Keratinocyte (primary cell): Measurements from ENCODE around the gene SP140. TPM values are rescaled to one million over a fixed set of nuclear protein-coding genes. Genes with fewer than 3 reads are reported as not detected.

Source experiments
- DNase-seq: peaks from one replicate; pipeline ENCODE4 v3.0.0-alpha.2; 2011; ENCODE audit warnings: low read depth, missing footprints, low spot score
- FAIRE-seq: peaks from 2 replicates; lab custom pipeline; 2011; peaks lifted over from hg19 to GRCh38; lab: Jason Lieb, UNC
- H2AFZ ChIP-seq: 2 replicates; pipeline ENCODE4 v1.6.0; 2012; ENCODE audit warnings: low read length, control low read depth, inconsistent platforms; ENCODE audit not compliant: control insufficient read depth
- H3K27ac ChIP-seq: 2 replicates; pipeline ENCODE4 v1.5.1; 2011; ENCODE audit warnings: low read length; ENCODE audit not compliant: control insufficient read depth, insufficient read depth
- H3K27me3 ChIP-seq: 3 replicates; pipeline ENCODE4 v1.6.0; 2011; ENCODE audit warnings: low read length; ENCODE audit not compliant: control insufficient read depth, insufficient read depth; ENCODE audit errors: extremely low read depth
- H3K36me3 ChIP-seq, 2 experiments: 2 replicates in 1 of 2; 3 replicates in 1 of 2; pipeline ENCODE4 v1.5.1; 2011; ENCODE audit warnings: low read length in 2 of 2, mild to moderate bottlenecking in 1 of 2; ENCODE audit not compliant: control insufficient read depth in 2 of 2, insufficient read depth in 2 of 2; ENCODE audit errors: extremely low read depth in 1 of 2
- H3K4me1 ChIP-seq: 3 replicates; pipeline ENCODE4 v1.5.1; 2011; ENCODE audit warnings: low read length; ENCODE audit not compliant: control insufficient read depth, insufficient read depth; ENCODE audit errors: extremely low read depth
- H3K4me2 ChIP-seq: 3 replicates; pipeline ENCODE4 v1.6.0; 2011; ENCODE audit warnings: low read depth, low read length; ENCODE audit not compliant: control insufficient read depth, insufficient read depth; ENCODE audit errors: extremely low read depth
- H3K4me3 ChIP-seq, 3 experiments: fragments of 200-600 bp in 1 of 3; sonication (generic) in 1 of 3; 2 replicates in 2 of 3; 3 replicates in 1 of 3; pipeline ENCODE4 v1.5.1; 2011 to 2016; ENCODE audit warnings: low read length in 3 of 3, mild to moderate bottlenecking in 3 of 3, control low read depth in 2 of 3, inconsistent platforms in 1 of 3, low read depth in 1 of 3, mixed read lengths in 1 of 3, mixed run types in 1 of 3, moderate library complexity in 1 of 3; ENCODE audit not compliant: control insufficient read depth in 2 of 3, insufficient read depth in 2 of 3; ENCODE audit errors: extremely low read depth in 1 of 3
- H3K79me2 ChIP-seq: 2 replicates; pipeline ENCODE4 v1.6.0; 2012; ENCODE audit warnings: low read length; ENCODE audit not compliant: control insufficient read depth, insufficient read depth
- H3K9ac ChIP-seq: 3 replicates; pipeline ENCODE4 v1.6.0; 2011; ENCODE audit warnings: low read length; ENCODE audit not compliant: control insufficient read depth, insufficient read depth; ENCODE audit errors: extremely low read depth
- H3K9me1 ChIP-seq: 3 replicates; pipeline ENCODE4 v1.6.0; 2011; ENCODE audit warnings: low read length; ENCODE audit not compliant: control insufficient read depth, insufficient read depth; ENCODE audit errors: extremely low read depth
- H3K9me3 ChIP-seq: 2 replicates; pipeline ENCODE4 v1.5.1; 2012; ENCODE audit warnings: low read depth, low read length; ENCODE audit not compliant: control insufficient read depth
- H4K20me1 ChIP-seq: 3 replicates; pipeline ENCODE4 v1.6.0; 2011; ENCODE audit warnings: low read length; ENCODE audit not compliant: control insufficient read depth, insufficient read depth; ENCODE audit errors: extremely low read depth
- EZH2 ChIP-seq: IDR thresholded peaks from one replicate; pipeline ENCODE4 v1.6.1; 2012; ENCODE audit warnings: inconsistent platforms, mild to moderate bottlenecking, low read length, moderate library complexity
- dilution Hi-C: fragments of 300-500 bp; cut with MboI; formaldehyde crosslinking; loops from one replicate; pipeline ENCODE4 v1.7.0; 2020; ENCODE audit warnings: low sequenced_read_pairs; ENCODE audit not compliant: extremely low pct_ligation_motif_present
- polyA plus RNA-seq, 5 experiments: library from polyadenylated mRNA; depleted of rRNA in 3 of 5; stranded (reverse) in 3 of 5; stranded (forward) in 1 of 5; unstranded in 1 of 5; fragments of >200 nt; gene quantifications; 1 replicate in 1 of 5; 2 replicates in 3 of 5; 3 replicates in 1 of 5; pipeline versions ENCODE4 v1.2.1 to v1.2.3, GENCODE V29; 2011 to 2012; ENCODE audit warnings: missing spikeins in 2 of 5, low read depth in 1 of 5, low replicate concordance in 1 of 5
- TF ChIP-seq, protein P1 (sequence below), 3 experiments: IDR thresholded peaks in 1 of 3; conservative IDR thresholded peaks in 1 of 3; optimal IDR thresholded peaks in 1 of 3; 2 replicates in 2 of 3; 3 replicates in 1 of 3; pipeline versions ENCODE3 to v1.5.1; 2011; ENCODE audit warnings: low read length in 3 of 3, mild to moderate bottlenecking in 3 of 3, moderate library complexity in 2 of 3, control low read depth in 1 of 3, inconsistent platforms in 1 of 3; ENCODE audit not compliant: insufficient read depth in 2 of 3; ENCODE audit errors: extremely low read depth in 1 of 3

The SP140 gene
- polyA plus RNA-seq, 1 donor (not counting 4 experiments of a cell fraction or from before 2014, with no cell fraction given): 1.2 TPM

DNA sequence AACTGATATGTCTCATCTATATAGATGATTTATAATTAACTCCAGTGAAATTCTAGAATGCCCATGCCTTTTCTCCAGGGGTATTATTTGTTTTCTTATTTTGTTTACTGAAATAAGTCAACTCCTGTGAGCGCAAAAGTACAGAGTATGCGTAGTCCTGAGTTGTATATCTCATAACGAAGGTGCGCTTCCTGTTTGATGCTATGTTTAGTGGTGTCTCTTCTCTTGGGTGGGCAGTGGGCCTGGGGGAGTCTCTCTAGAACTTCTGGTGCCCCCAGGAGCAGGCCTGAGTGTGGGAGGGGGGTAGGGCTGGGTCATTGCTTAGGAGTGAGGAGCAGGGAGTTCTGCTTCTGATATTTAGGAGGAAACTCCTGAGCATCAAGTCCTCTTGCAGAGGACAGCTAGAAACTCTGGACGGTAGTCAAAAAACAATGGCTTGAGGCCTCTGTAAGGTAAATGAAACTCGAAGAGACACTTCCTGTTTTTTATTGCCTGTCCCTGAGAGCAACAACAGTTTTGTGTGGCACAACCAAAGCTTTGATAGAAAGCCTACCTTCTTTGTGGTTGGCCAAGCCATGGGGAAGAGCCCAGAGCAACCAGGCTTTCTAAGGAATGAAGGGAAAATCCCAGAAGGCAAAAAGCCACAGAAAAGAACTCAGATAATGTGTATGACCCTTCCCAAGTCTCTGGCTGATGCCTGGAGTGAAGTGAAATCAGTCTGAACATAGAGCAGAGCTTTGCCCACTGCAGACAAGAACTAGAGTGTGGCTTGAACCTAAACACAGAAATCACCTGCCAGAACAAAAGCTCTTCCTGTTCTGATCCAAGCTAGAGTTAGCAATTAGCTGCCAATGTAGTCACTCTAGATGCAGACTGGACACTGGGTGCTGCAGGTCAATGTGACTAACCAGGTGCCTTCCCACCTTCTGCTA is 92.9 kb downstream of the SP140 start:
- Histone ChIP-seq H3K79me2 (no peaks in the 10 kb centered on the region), H3K9ac (no peak overlapping the region), H3K4me1 (no peaks in the 10 kb centered on the region), H3K4me3 (no peak overlapping the region), H3K4me2 (no peak overlapping the region), H3K9me1 (no peaks in the 10 kb centered on the region), H3K27me3 (no peaks in the 10 kb centered on the region), H4K20me1 (no peaks in the 10 kb centered on the region), H3K27ac (no peak overlapping the region), H3K36me3 (no peaks in the 10 kb centered on the region), H2AFZ (no peak overlapping the region), H3K9me3 (no peaks in the 10 kb centered on the region)
- dilution Hi-C loops: no loop called here
- no peak for TF ChIP-seq EZH2
- TF ChIP-seq, protein P1, sequence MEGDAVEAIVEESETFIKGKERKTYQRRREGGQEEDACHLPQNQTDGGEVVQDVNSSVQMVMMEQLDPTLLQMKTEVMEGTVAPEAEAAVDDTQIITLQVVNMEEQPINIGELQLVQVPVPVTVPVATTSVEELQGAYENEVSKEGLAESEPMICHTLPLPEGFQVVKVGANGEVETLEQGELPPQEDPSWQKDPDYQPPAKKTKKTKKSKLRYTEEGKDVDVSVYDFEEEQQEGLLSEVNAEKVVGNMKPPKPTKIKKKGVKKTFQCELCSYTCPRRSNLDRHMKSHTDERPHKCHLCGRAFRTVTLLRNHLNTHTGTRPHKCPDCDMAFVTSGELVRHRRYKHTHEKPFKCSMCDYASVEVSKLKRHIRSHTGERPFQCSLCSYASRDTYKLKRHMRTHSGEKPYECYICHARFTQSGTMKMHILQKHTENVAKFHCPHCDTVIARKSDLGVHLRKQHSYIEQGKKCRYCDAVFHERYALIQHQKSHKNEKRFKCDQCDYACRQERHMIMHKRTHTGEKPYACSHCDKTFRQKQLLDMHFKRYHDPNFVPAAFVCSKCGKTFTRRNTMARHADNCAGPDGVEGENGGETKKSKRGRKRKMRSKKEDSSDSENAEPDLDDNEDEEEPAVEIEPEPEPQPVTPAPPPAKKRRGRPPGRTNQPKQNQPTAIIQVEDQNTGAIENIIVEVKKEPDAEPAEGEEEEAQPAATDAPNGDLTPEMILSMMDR (optimal IDR thresholded peaks at IDR 0.05 in 1 of 3, IDR thresholded peaks at IDR 0.05 in 1 of 3, conservative IDR thresholded peaks at IDR 0.05 in 1 of 3; ENCODE audit: extremely low read depth in 1 of 3, insufficient read depth in 2 of 3, low read length in 3 of 3): no peak
- DNase-seq: no peak
- no peak for FAIRE-seq

DNA sequence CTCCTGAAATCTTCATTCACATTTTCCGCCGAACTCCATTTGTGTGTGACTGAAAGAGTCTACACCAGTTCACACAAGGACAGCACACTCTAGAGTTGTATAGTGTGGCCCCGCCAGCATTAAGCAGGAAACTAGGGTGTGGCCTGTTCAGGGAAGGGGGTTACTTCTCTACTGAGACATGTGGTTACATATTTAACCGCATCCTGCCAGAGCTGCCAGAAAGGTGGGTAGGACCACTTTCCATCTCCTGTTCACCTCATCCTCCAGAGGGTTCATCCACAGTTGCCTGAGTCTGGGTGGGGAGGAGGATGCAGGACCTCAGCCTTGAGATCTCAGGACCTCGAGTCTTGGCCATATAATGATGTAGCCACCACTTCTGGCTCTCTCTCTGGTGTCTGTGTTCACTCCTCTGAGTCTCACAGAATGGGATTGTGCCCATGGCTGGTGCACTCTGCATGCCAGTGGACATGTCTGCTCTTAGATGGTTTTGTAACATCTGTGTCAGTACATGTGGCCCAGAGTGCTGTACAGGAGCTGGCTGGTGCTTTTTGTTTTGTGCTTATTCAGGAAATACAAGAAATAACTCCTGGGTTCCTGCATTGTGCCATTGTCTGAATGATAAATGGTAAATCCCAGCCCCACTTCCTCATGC is 93.8 kb downstream of the SP140 start:
- no peak overlapping the region for H3K27ac ChIP-seq
- dilution Hi-C loops: no loop called here
- H3K9me1 ChIP-seq: no peaks in the 10 kb centered on the region
- no peak overlapping the region for H3K9ac ChIP-seq
- H3K9me3 ChIP-seq: no peaks in the 10 kb centered on the region
- TF ChIP-seq, protein P1 (optimal IDR thresholded peaks at IDR 0.05 in 1 of 3, IDR thresholded peaks at IDR 0.05 in 1 of 3, conservative IDR thresholded peaks at IDR 0.05 in 1 of 3; ENCODE audit: extremely low read depth in 1 of 3, insufficient read depth in 2 of 3, low read length in 3 of 3): no peak
- no peak for TF ChIP-seq EZH2
- no peak overlapping the region for H2AFZ ChIP-seq
- no peaks in the 10 kb centered on the region for H3K36me3 ChIP-seq
- no peaks in the 10 kb centered on the region for H3K4me1 ChIP-seq
- no peak for DNase-seq
- peak; percentile 79 for FAIRE-seq
- H3K27me3 ChIP-seq: no peaks in the 10 kb centered on the region
- no peak overlapping the region for H3K4me2 ChIP-seq
- no peak overlapping the region for H3K4me3 ChIP-seq
- no peaks in the 10 kb centered on the region for H3K79me2 ChIP-seq
- H4K20me1 ChIP-seq: no peaks in the 10 kb centered on the region
